ENCODE data around the gene PDE10A.

- no peak for TF ChIP-seq CREB5 (CRISPR knock-in tag; IDR thresholded peaks at IDR 0.05; ENCODE audit: low read depth)
- no peak for TF ChIP-seq ISL1 (CRISPR knock-in tag; IDR thresholded peaks at IDR 0.05)
- TF ChIP-seq PATZ1 (CRISPR knock-in tag; IDR thresholded peaks at IDR 0.05; ENCODE audit: borderline replicate concordance): no peak
- no peak for TF ChIP-seq OSR1 (CRISPR knock-in tag; IDR thresholded peaks at IDR 0.05)
- no peak for TF ChIP-seq ZNF8 (CRISPR knock-in tag; IDR thresholded peaks at IDR 0.05)
- TF ChIP-seq ARNTL (CRISPR knock-in tag; IDR thresholded peaks at IDR 0.05; ENCODE audit: borderline replicate concordance, low read depth): no peak
- TF ChIP-seq BACH2 (CRISPR knock-in tag; IDR thresholded peaks at IDR 0.05; ENCODE audit: borderline replicate concordance): no peak
- TF ChIP-seq GLIS3 (CRISPR knock-in tag; IDR thresholded peaks at IDR 0.05): no peak
- no peak for TF ChIP-seq ZNF70 (CRISPR knock-in tag; IDR thresholded peaks at IDR 0.05)
- TF ChIP-seq ZFP30 (CRISPR knock-in tag; IDR thresholded peaks at IDR 0.05): no peak
Observed at GRCh38 chr6:165692106-165692653, 29.1 kb upstream of the PDE10A start.

All from SK-N-SH treated with all-trans-retinoic acid at 6 μM for 48 hours (cell line).